ENCODE data around the gene DAAM1. TPM values are rescaled to one million over a fixed set of nuclear protein-coding genes. Genes with fewer than 3 reads are reported as not detected.

The DAAM1 gene
- total RNA-seq, 3 donors from 2014 or later (not counting 1 experiment from before 2014, with no cell fraction given): 10.9 to 31.4 (median 12.6) TPM

DNA sequence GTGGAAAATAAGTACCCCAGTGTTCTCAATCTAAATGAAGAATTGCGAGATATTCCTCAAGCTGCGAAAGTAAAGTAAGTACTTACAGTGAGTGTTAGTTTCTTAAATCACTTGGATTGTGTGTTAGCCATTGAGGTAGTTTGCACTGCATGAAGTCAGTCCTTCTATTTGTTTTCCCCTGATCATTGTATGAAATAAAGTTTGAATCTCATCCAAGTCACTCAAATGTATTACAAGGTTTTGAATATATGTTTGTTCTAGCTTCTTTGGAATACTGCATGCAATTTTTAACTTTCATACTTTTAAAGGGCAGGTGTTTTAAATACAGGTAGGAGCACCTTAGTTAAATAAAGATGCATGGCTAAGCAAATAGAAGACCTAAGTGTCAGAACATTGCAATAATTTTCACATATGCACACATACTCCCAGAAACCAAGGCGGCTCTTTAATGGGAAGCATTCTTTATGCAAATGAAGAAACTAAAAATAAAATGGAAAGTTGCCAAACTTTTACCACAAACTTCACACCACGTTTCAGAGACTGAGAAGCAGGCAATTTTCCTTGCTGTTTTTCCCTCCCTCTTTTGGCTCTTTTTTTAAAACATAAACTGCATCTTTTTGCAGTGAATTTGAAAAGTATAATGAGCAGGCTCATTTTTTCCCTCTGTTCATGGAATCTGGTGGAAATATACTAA is 171.1 kb downstream of the DAAM1 start:
- peaks cover 9 to 20% of the 10 kb centered on the region in 2 donors for H3K4me1 Mint-ChIP-seq
- Histone ChIP-seq H3K27ac (ENCODE audit: low read length) (no peak overlapping the region), H3K27me3 (ENCODE audit: control insufficient read depth, insufficient read depth, low read length) (no peaks in the 10 kb centered on the region), H3K9me3 (ENCODE audit: control insufficient read depth, insufficient read depth, low read length) (no peaks in the 10 kb centered on the region), H3K4me1 (ENCODE audit: control insufficient read depth, insufficient read depth, low read length) (no peaks in the 10 kb centered on the region), H3K4me3 (ENCODE audit: low read length) (no peak overlapping the region), H3K36me3 (ENCODE audit: control insufficient read depth, insufficient read depth, low read length) (peaks cover 11% of the 10 kb centered on the region)
- no peak for ATAC-seq
- H3K27ac Mint-ChIP-seq: peak overlapping the region in 1 of 2 donors; percentile 23
- H3K27me3 Mint-ChIP-seq (ENCODE audit: low read depth in 2 of 2): no peaks in the 10 kb centered on the region
- DNase-seq: no peak
- peaks cover 6% of the 10 kb centered on the region for H3K36me3 Mint-ChIP-seq
- H3K4me3 Mint-ChIP-seq: no peak overlapping the region
- no peaks in the 10 kb centered on the region for H3K9me3 Mint-ChIP-seq
- 63% methylated on average over 3 of the region's 4 CpGs for WGBS (ENCODE audit: insufficient coverage)
- TF ChIP-seq, protein P1, sequence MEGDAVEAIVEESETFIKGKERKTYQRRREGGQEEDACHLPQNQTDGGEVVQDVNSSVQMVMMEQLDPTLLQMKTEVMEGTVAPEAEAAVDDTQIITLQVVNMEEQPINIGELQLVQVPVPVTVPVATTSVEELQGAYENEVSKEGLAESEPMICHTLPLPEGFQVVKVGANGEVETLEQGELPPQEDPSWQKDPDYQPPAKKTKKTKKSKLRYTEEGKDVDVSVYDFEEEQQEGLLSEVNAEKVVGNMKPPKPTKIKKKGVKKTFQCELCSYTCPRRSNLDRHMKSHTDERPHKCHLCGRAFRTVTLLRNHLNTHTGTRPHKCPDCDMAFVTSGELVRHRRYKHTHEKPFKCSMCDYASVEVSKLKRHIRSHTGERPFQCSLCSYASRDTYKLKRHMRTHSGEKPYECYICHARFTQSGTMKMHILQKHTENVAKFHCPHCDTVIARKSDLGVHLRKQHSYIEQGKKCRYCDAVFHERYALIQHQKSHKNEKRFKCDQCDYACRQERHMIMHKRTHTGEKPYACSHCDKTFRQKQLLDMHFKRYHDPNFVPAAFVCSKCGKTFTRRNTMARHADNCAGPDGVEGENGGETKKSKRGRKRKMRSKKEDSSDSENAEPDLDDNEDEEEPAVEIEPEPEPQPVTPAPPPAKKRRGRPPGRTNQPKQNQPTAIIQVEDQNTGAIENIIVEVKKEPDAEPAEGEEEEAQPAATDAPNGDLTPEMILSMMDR (IDR thresholded peaks at IDR 0.05): no peak
- intact Hi-C loops (cut with micrococcal nuclease): no loop called here

DNA sequence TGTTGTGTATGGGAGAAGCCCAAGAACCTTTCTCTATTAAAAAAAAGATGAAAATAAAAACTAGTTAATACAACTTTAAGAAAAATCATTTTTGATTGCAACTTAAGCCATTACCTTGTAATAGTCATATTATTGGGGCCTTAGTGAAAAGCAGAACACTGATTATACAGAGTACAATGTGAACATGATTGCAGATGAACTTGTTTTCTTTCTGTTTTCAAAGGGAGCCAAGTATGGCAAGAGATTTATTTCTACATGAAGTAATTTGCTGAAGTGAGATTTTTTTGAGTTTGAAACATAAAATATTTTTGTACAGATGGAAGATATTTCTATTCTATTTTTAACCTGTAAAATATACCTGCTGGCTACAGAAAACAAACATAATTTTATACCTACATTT is 171.8 kb downstream of the DAAM1 start:
- TF ChIP-seq, protein P1 (IDR thresholded peaks at IDR 0.05): no peak

DNA sequence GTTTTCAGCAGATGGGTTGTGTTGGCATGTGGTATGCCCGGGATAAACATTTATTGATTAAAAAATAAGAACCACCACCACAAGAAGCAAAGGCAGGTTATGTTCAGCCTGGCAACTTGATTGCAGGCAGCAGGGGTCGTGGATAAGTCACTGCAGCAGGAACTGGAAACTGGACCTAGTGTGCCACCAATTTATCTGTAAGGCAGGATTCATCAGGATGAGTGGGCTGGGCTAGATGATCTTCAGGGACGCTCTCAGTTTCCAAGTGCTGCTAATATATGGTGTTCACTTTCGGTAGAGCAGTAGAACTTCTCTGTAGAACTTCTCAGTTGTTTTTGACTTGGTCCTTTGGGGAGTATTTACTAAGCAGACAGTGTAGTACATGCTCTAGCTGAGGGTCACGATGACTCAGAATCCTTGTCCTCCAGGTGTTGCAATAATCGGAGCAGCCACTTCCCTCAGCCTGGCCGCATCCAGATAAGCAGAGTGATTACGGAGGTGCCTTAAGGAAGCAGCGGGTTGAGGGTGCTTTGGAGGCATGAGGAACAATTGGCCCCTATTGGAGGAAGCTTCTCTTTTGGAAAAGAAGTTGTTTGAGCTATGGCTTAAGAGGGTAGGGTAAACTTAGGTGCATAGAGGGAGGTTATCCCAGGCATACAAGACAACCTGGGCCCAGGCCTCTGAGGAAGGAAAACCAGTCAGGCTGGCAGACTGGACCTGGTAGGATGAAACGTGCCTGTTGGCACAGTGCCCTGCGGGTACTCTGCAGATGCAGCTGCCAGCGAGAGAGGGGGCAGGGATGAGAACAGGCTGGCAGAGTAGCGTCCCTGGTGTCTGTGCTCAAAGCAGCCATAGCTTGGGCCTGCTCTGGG is 172.7 kb downstream of the DAAM1 start:
- peaks cover 9 to 20% of the 10 kb centered on the region in 2 donors for H3K4me1 Mint-ChIP-seq
- Histone ChIP-seq H3K27ac (ENCODE audit: low read length) (no peak overlapping the region), H3K9me3 (ENCODE audit: control insufficient read depth, insufficient read depth, low read length) (no peaks in the 10 kb centered on the region), H3K4me3 (ENCODE audit: low read length) (no peak overlapping the region), H3K27me3 (ENCODE audit: control insufficient read depth, insufficient read depth, low read length) (no peaks in the 10 kb centered on the region), H3K36me3 (ENCODE audit: control insufficient read depth, insufficient read depth, low read length) (peaks cover 6% of the 10 kb centered on the region), H3K4me1 (ENCODE audit: control insufficient read depth, insufficient read depth, low read length) (no peaks in the 10 kb centered on the region)
- 74% methylated on average over 12 of the region's 13 CpGs for WGBS (ENCODE audit: insufficient coverage)
- TF ChIP-seq, protein P1 (IDR thresholded peaks at IDR 0.05): no peak
- peaks cover 12% of the 10 kb centered on the region for H3K36me3 Mint-ChIP-seq
- H3K27me3 Mint-ChIP-seq (ENCODE audit: low read depth in 2 of 2): no peaks in the 10 kb centered on the region
- no peak overlapping the region for H3K4me3 Mint-ChIP-seq
- intact Hi-C loops (cut with micrococcal nuclease): no loop called here
- ATAC-seq (peak in 1 of 3 donors; percentile 35), DNase-seq (no peak)
- H3K9me3 Mint-ChIP-seq: no peaks in the 10 kb centered on the region
- no peak overlapping the region for H3K27ac Mint-ChIP-seq

More for the DNA sequence above, 171.8 kb downstream of the DAAM1 start:
- Mint-ChIP-seq H3K4me3 (no peak overlapping the region), H3K27ac (peak overlapping the region in 1 of 2 donors; percentile 23), H3K9me3 (no peaks in the 10 kb centered on the region), H3K36me3 (peaks cover 12% of the 10 kb centered on the region), H3K27me3 (ENCODE audit: low read depth in 2 of 2) (no peaks in the 10 kb centered on the region), H3K4me1 (peaks cover 9 to 20% of the 10 kb centered on the region in 2 donors)
- H3K4me3 ChIP-seq (ENCODE audit: low read length): no peak overlapping the region
- H3K36me3 ChIP-seq (ENCODE audit: control insufficient read depth, insufficient read depth, low read length): peaks cover 11% of the 10 kb centered on the region
- no peak overlapping the region for H3K27ac ChIP-seq (ENCODE audit: low read length)
- ATAC-seq (no peak), DNase-seq (no peak)
- H3K4me1 ChIP-seq (ENCODE audit: control insufficient read depth, insufficient read depth, low read length): no peaks in the 10 kb centered on the region
- no peaks in the 10 kb centered on the region for H3K9me3 ChIP-seq (ENCODE audit: control insufficient read depth, insufficient read depth, low read length)
- no peaks in the 10 kb centered on the region for H3K27me3 ChIP-seq (ENCODE audit: control insufficient read depth, insufficient read depth, low read length)
- intact Hi-C loops (cut with micrococcal nuclease): no loop called here

Measured in natural killer cell (primary cell).